K562 (cell line): ENCODE measurements around the gene SBF1. TPM values are rescaled to one million over a fixed set of nuclear protein-coding genes. Genes with fewer than 3 reads are reported as not detected.

Experiments
- ATAC-seq: fragments of 200-7000 bp; cut with Tn5 transposase; 3 replicates; pipeline ENCODE4 v1.9.1; 2020; ENCODE audit warnings: moderate library complexity
- BruUV-seq: library from RNA; stranded (reverse); fragments of 400-500 nt; replicated peaks from 2 replicates; lab custom pipeline; 2021; lab: Mats Ljungman, UMichigan
- CTCF ChIA-PET: fragments of 300-600 bp; formaldehyde crosslinking; extraction: SDS; loops from one replicate; lab custom pipeline; 2021; ENCODE audit warnings: low intra/inter-chr PET ratio; lab: Yijun Ruan, JAX
- POLR2A ChIA-PET: fragments of 300-600, 350-650 bp; sonication (Branson Sonifier 250); formaldehyde crosslinking; extraction: SDS; loops from one replicate; lab custom pipeline; 2021; ENCODE audit warnings: antibody characterized with exemption, inconsistent platforms; lab: Yijun Ruan, JAX
- DNase-seq, 4 experiments: peaks; one replicate each; pipeline versions ENCODE4 v3.0.0 to v3.0.0-alpha.2; 2011 to 2018; ENCODE audit warnings: low spot score in 3 of 4, mixed read lengths in 3 of 4; ENCODE audit errors: extremely low read depth in 1 of 4
- FAIRE-seq: peaks from 2 replicates; lab custom pipeline; 2011; peaks lifted over from hg19 to GRCh38; lab: Jason Lieb, UNC
- H2AFZ ChIP-seq: 2 replicates; pipeline ENCODE4 v1.6.0; 2011; ENCODE audit warnings: low read depth, low read length, control low read depth, inconsistent platforms
- H3K27ac ChIP-seq: fragments of 200-600 bp; 3 replicates; pipeline ENCODE4 v1.8.0; 2011; ENCODE audit warnings: low read depth, mild to moderate bottlenecking, control low read depth, inconsistent platforms, low read length, moderate library complexity, mixed read lengths; ENCODE audit errors: extremely low read depth
- H3K27me3 ChIP-seq, 2 experiments: fragments of 300-600 bp in 1 of 2; 2 replicates in 1 of 2; 3 replicates in 1 of 2; pipeline versions ENCODE4 v1.6.0 to v1.8.0; 2011; ENCODE audit warnings: inconsistent platforms in 2 of 2, low read length in 2 of 2, mild to moderate bottlenecking in 1 of 2, mixed read lengths in 1 of 2, moderate library complexity in 1 of 2; ENCODE audit not compliant: control insufficient read depth in 2 of 2, insufficient read depth in 2 of 2
- H3K36me3 ChIP-seq: fragments of 300-600 bp; 3 replicates; pipeline ENCODE4 v1.8.0; 2011; ENCODE audit warnings: mild to moderate bottlenecking, low read length, inconsistent platforms; ENCODE audit not compliant: control insufficient read depth, insufficient read depth
- H3K4me1 ChIP-seq, 2 experiments: fragments of 200-600 bp in 1 of 2; replicated peaks in 1 of 2; 2 replicates in 1 of 2; 3 replicates in 1 of 2; pipeline versions ENCODE4 v1.5.1 to v1.8.0; 2011; ENCODE audit warnings: inconsistent platforms in 2 of 2, low read length in 2 of 2, mild to moderate bottlenecking in 1 of 2, mixed read lengths in 1 of 2, moderate library complexity in 1 of 2; ENCODE audit not compliant: control insufficient read depth in 2 of 2, insufficient read depth in 2 of 2
- H3K4me2 ChIP-seq: 2 replicates; pipeline ENCODE4 v1.6.1; 2011; ENCODE audit warnings: low read length, control low read depth, inconsistent platforms, mixed read lengths; ENCODE audit not compliant: insufficient read depth
- H3K4me3 ChIP-seq: fragments of 200-600 bp; sonication (generic), shearing (Covaris generic); 2 replicates; pipeline ENCODE4 v1.5.1; 2016; ENCODE audit warnings: control low read depth, inconsistent platforms
- H3K79me2 ChIP-seq: fragments of 200-600 bp; 3 replicates; pipeline ENCODE4 v1.8.0; 2011; ENCODE audit warnings: low read length, inconsistent platforms; ENCODE audit not compliant: control insufficient read depth, insufficient read depth
- H3K9ac ChIP-seq, 2 experiments: 2 replicates each; pipeline versions ENCODE4 v1.6.0 to v1.6.1; 2011; ENCODE audit warnings: low read depth in 2 of 2, low read length in 2 of 2, control low read depth in 1 of 2, inconsistent platforms in 1 of 2, mild to moderate bottlenecking in 1 of 2, mixed read lengths in 1 of 2; ENCODE audit not compliant: insufficient read depth in 1 of 2
- H3K9me1 ChIP-seq: one replicate; pipeline ENCODE4 v1.6.0; 2011; ENCODE audit warnings: inconsistent platforms, mild to moderate bottlenecking, low read length, moderate library complexity; ENCODE audit not compliant: control insufficient read depth, insufficient read depth
- H3K9me3 ChIP-seq: replicated peaks from 2 replicates; pipeline ENCODE4 v1.5.1; 2011; ENCODE audit warnings: low read depth, low read length, inconsistent platforms; ENCODE audit not compliant: control insufficient read depth, insufficient read depth
- H4K20me1 ChIP-seq: replicated peaks from 2 replicates; pipeline ENCODE4 v1.6.1; 2011; ENCODE audit warnings: low read length, inconsistent platforms, mixed read lengths; ENCODE audit not compliant: control insufficient read depth, insufficient read depth
- ESRRA ChIP-seq: fragments of 450-650 bp; IDR thresholded peaks from 2 replicates; pipeline ENCODE4 v1.6.1; 2014; ENCODE audit warnings: low read depth, mild to moderate bottlenecking, moderate library complexity, borderline replicate concordance
- FOXM1 ChIP-seq, 2 experiments: fragments of 450-650 bp in 1 of 2; sonication (generic) in 1 of 2; formaldehyde crosslinking in 1 of 2; IDR thresholded peaks; 2 replicates each; pipeline versions ENCODE4 v1.6.1 to v1.9.0; 2017 to 2022; ENCODE audit warnings: low read depth in 2 of 2, mild to moderate bottlenecking in 2 of 2, missing genetic modification reagents in 1 of 2, moderate library complexity in 1 of 2
- HMGN3 ChIP-seq: IDR thresholded peaks from 2 replicates; pipeline ENCODE4 v1.6.1; 2011; ENCODE audit warnings: borderline replicate concordance, low read depth, mild to moderate bottlenecking, mixed read lengths, low read length; ENCODE audit not compliant: insufficient read length; ENCODE audit errors: extremely low read depth
- KLF6 ChIP-seq: fragments of 250-450 bp; sonication (Bioruptor Pico); IDR thresholded peaks from 2 replicates; pipeline ENCODE4 v1.4.0; 2020; ENCODE audit warnings: mild to moderate bottlenecking, moderate library complexity, borderline replicate concordance
- MEF2A ChIP-seq: IDR thresholded peaks from 2 replicates; pipeline ENCODE4 v1.6.1; 2011; ENCODE audit warnings: low read depth, mild to moderate bottlenecking, low read length, moderate library complexity; ENCODE audit not compliant: control insufficient read depth
- MEIS2 ChIP-seq: fragments of 450-650 bp; IDR thresholded peaks from 2 replicates; pipeline ENCODE4 v1.6.1; 2014; ENCODE audit warnings: mild to moderate bottlenecking; ENCODE audit not compliant: partially characterized antibody
- PTTG1 ChIP-seq: fragments of 450-650 bp; IDR thresholded peaks from 2 replicates; pipeline ENCODE4 v1.6.1; 2016; ENCODE audit warnings: low read depth, mild to moderate bottlenecking, missing genetic modification characterization, missing compliant biosample characterization
- SRSF7 ChIP-seq: fragments of 200-400 bp; formaldehyde crosslinking; optimal IDR thresholded peaks from 2 replicates; pipeline ENCODE3; 2017; ENCODE audit warnings: mild to moderate bottlenecking, low read depth, low read length
- ZNF124 ChIP-seq: sonication (generic); formaldehyde crosslinking; IDR thresholded peaks from 2 replicates; pipeline ENCODE4 v1.8.1; 2022; ENCODE audit warnings: missing genetic modification reagents
- ZNF311 ChIP-seq: fragments of 250-450 bp; sonication (Bioruptor Pico); IDR thresholded peaks from 2 replicates; pipeline ENCODE4 v1.4.0; 2020; ENCODE audit warnings: mild to moderate bottlenecking, moderate library complexity
- ZNF398 ChIP-seq: fragments of 250-450 bp; sonication (Bioruptor Pico); IDR thresholded peaks from 2 replicates; pipeline ENCODE4 v1.8.0; 2021; ENCODE audit warnings: moderate library complexity, mild to moderate bottlenecking, inconsistent platforms
- ZNF77 ChIP-seq: fragments of 250-450 bp; sonication (Bioruptor Pico); IDR thresholded peaks from 2 replicates; pipeline ENCODE4 v1.5.0; 2020
- WGBS: fragments of 100-300 bp; shearing (Covaris generic); methylation state at CpG from one replicate; pipeline ENCODE4 v1.1.6; 2016; ENCODE audit warnings: low coverage, mixed read lengths; ENCODE audit not compliant: insufficient coverage; ENCODE audit errors: missing lambda C conversion rate; 5-methylcytosine and 5-hydroxymethylcytosine counted together
- in situ Hi-C: fragments of 300-500 bp; cut with MboI; formaldehyde crosslinking; loops from 4 replicates; pipeline ENCODE4 v1.15.0; 2018; ENCODE audit warnings: inconsistent platforms, mixed read lengths
- intact Hi-C: fragments of 100-400 bp; cut with micrococcal nuclease; formaldehyde crosslinking; loops from 2 replicates; pipeline ENCODE4 v1.14.2; 2022
- polyA plus RNA-seq, 8 experiments: library from polyadenylated mRNA; depleted of rRNA in 4 of 8; stranded (reverse) in 5 of 8; unstranded in 3 of 8; fragments of >200 nt; fragmentation: Nextera tagmentation in 2 of 8; fragmentation: Illumina TruSeq in 1 of 8; extraction: Ambion mirVana in 2 of 8; extraction: Trizol in 1 of 8; gene quantifications; 2 replicates each; pipeline versions ENCODE4 v1.2.1 to v1.2.3, GENCODE V29; 2011 to 2014; ENCODE audit warnings: inconsistent platforms in 1 of 8, missing spikeins in 1 of 8
- total RNA-seq, 7 experiments: library from RNA; depleted of rRNA in 6 of 7; stranded (reverse); fragments of >200 nt in 6 of 7; fragmentation: Illumina TruSeq in 2 of 7; extraction: Trizol in 2 of 7; gene quantifications; 2 replicates each; pipeline versions ENCODE4 v1.2.1 to v1.2.3, GENCODE V29; 2011 to 2021; ENCODE audit warnings: low replicate concordance in 1 of 7
- TF ChIP-seq, protein P1 (sequence below), 2 experiments: fragments of 450-650 bp in 1 of 2; IDR thresholded peaks; 2 replicates each; pipeline ENCODE4 v1.6.1; 2011 to 2017; ENCODE audit warnings: low read depth in 2 of 2, antibody characterized with exemption in 1 of 2, borderline replicate concordance in 1 of 2, low read length in 1 of 2, mild to moderate bottlenecking in 1 of 2, mixed read lengths in 1 of 2; ENCODE audit not compliant: control insufficient read depth in 1 of 2

The SBF1 gene
- total and polyA plus RNA-seq, 9 of the 15 experiments (the other 6 are each of a cell fraction or from before 2014, with no cell fraction given) = 0.44 to 50.4 (median 11.4) TPM

DNA sequence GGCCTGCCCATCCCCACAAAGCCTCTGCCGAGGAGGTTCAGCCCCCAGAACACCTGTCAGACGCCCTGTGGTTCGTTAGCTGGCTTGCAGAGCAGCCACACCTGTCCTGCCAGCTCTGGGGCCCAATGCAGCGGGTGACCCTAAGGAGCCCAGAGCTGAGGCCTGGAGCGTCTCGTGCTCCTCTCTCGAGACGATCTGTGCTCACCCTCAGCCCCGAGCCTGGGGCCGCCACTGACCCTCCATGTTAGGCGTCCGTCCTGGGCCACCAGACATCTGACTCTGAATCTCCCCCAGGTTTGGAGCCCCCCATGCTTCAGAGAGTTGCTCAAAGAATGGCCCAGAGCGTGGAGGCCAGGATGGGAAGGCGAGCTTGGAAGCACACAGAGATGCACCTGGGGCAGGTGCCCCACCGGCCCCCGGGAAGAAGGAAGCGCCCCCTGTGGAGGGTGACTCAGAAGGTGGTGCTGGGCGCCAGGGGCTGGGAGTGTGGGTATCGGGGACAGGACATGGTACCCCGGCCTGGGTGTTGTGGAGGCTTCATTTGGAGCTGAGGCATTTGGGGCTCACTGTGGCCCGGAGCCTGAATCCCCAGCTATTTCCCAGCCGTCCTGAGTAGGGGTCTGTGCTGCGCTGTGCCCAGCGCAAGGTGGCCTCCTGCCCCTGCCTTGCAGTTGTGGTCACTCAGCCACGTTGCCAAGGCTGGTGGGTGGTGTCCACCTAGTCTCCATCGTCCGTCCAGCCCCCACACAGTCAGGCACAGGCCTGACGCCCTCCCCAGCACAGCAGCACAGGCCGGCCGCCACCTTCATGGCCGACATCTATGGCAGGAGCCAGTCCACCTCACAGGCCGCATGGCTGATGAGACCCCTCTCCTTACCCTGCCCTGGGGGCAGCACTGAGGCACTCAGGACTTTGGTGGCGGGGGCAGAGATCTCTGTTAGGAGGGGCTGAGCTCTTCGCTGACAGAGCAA is 36.2 kb downstream of the SBF1 start:
- no peak overlapping the region for H3K9ac ChIP-seq
- no peaks in the 10 kb centered on the region for H4K20me1 ChIP-seq
- no peak overlapping the region for H2AFZ ChIP-seq
- no peak for FAIRE-seq
- 95% methylated on average over 8 of the region's 34 CpGs for WGBS
- ChIA-PET POLR2A (interaction anchor here (0.6 to 1.7 kb wide), 2 partner anchors 12 to 624 kb away, joined by 3 to 5 read pairs; no protein-coding TSS in a partner anchor), CTCF (interaction anchor here (0.7 kb wide), 1 partner anchor 210 kb away, joined by 3 read pairs; no protein-coding TSS in a partner anchor)
- H3K9me1 ChIP-seq = no peaks in the 10 kb centered on the region
- H3K27me3 ChIP-seq = no peaks in the 10 kb centered on the region
- BruUV-seq = no TSS peak
- no peaks in the 10 kb centered on the region for H3K9me3 ChIP-seq
- H3K4me3 ChIP-seq = no peak overlapping the region
- in situ Hi-C loops (no loop called here), intact Hi-C loops (no loop called here)
- no peak for ATAC-seq
- H3K36me3 ChIP-seq = peaks cover 56% of the 10 kb centered on the region; the same call in 1 of the 3 replicates
- H3K4me2 ChIP-seq = no peak overlapping the region
- H3K27ac ChIP-seq = no peak overlapping the region
- H3K4me1 ChIP-seq = peaks cover 0 to 12% of the 10 kb centered on the region in 2 experiments; a peak in 2 of 5 replicates
- no peaks in the 10 kb centered on the region for H3K79me2 ChIP-seq
- no peak for DNase-seq
- TF ChIP-seq ZNF124 (CRISPR knock-in tag) = no peak
- TF ChIP-seq ESRRA = no peak
- no peak for TF ChIP-seq KLF6 (CRISPR knock-in tag)
- no peak for TF ChIP-seq ZNF311 (CRISPR knock-in tag)
- TF ChIP-seq PTTG1 (tag) = no peak
- TF ChIP-seq MEIS2 = no peak
- no peak for TF ChIP-seq SRSF7
- TF ChIP-seq, protein P1, sequence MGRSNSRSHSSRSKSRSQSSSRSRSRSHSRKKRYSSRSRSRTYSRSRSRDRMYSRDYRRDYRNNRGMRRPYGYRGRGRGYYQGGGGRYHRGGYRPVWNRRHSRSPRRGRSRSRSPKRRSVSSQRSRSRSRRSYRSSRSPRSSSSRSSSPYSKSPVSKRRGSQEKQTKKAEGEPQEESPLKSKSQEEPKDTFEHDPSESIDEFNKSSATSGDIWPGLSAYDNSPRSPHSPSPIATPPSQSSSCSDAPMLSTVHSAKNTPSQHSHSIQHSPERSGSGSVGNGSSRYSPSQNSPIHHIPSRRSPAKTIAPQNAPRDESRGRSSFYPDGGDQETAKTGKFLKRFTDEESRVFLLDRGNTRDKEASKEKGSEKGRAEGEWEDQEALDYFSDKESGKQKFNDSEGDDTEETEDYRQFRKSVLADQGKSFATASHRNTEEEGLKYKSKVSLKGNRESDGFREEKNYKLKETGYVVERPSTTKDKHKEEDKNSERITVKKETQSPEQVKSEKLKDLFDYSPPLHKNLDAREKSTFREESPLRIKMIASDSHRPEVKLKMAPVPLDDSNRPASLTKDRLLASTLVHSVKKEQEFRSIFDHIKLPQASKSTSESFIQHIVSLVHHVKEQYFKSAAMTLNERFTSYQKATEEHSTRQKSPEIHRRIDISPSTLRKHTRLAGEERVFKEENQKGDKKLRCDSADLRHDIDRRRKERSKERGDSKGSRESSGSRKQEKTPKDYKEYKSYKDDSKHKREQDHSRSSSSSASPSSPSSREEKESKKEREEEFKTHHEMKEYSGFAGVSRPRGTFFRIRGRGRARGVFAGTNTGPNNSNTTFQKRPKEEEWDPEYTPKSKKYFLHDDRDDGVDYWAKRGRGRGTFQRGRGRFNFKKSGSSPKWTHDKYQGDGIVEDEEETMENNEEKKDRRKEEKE (IDR thresholded peaks at IDR 0.05; ENCODE audit: borderline replicate concordance in 1 of 2, control insufficient read depth in 1 of 2, low read depth in 2 of 2, low read length in 1 of 2) = no peak
- no peak for TF ChIP-seq HMGN3
- TF ChIP-seq MEF2A = no peak
- no peak for TF ChIP-seq ZNF398 (CRISPR knock-in tag)
- TF ChIP-seq ZNF77 (CRISPR knock-in tag) = no peak
- TF ChIP-seq FOXM1 (IDR thresholded peaks at IDR 0.05; ENCODE audit: low read depth) = no peak
- TF ChIP-seq FOXM1 (CRISPR knock-in tag; IDR thresholded peaks at IDR 0.05; ENCODE audit: low read depth) = no peak
